ENCODE data around the gene SYNJ2BP. TPM values are rescaled to one million over a fixed set of nuclear protein-coding genes. Genes with fewer than 3 reads are reported as not detected.

Gene SYNJ2BP
- total RNA-seq, 2 experiments from 2014 or later, result 6.2 to 9.2 TPM

GRCh38 chr14:70380824-70381223 is 36.1 kb downstream of the SYNJ2BP start:
- Histone ChIP-seq H3K4me1 (ENCODE audit: insufficient read depth, low read length, poor library complexity, severe bottlenecking) (no peaks in the 10 kb centered on the region), H3K79me2 (ENCODE audit: insufficient read depth, low read depth, low read length) (no peaks in the 10 kb centered on the region), H4K20me1 (ENCODE audit: insufficient read depth, low read length) (no peaks in the 10 kb centered on the region), H3K4me3 (ENCODE audit: low read depth, low read length, poor library complexity, severe bottlenecking) (no peak overlapping the region), H3K4me2 (ENCODE audit: low read length) (no peak overlapping the region), H3K9me3 (ENCODE audit: low read length) (no peaks in the 10 kb centered on the region), H2AFZ (ENCODE audit: low read length) (no peak overlapping the region), H3K27ac (ENCODE audit: low read depth, low read length, poor library complexity, severe bottlenecking) (no peak overlapping the region), H3K9me2 (ENCODE audit: insufficient read depth, low read length) (no peaks in the 10 kb centered on the region), H3K36me3 (ENCODE audit: insufficient read depth, low read length) (0 out of 2 replicates have a peak, but pooled peaks cover 3% of the 10 kb centered on the region)
- DNase-seq (ENCODE audit: low spot score), result no peak
- BruUV-seq (replicated peaks), result no TSS peak
- ChIA-PET POLR2A (no interaction called here), CTCF (ENCODE audit: unreplicated experiment) (no interaction called here)
- intact Hi-C loops (cut with micrococcal nuclease; ENCODE audit: unreplicated experiment), result no loop called here
- TF ChIP-seq CTCF (conservative IDR thresholded peaks at IDR 0.05; ENCODE audit: low read length), result no peak
- TF ChIP-seq EZH2phosphoT487 (IDR thresholded peaks at IDR 0.05; ENCODE audit: borderline replicate concordance, low read depth, low read length), result no peak

GRCh38 chr14:70378696-70379095 is 38.2 kb downstream of the SYNJ2BP start:
- CTCF ChIA-PET (ENCODE audit: unreplicated experiment), result no interaction called here
- intact Hi-C loops (cut with micrococcal nuclease; ENCODE audit: unreplicated experiment), result no loop called here
- H3K79me2 ChIP-seq (ENCODE audit: insufficient read depth, low read depth, low read length), result no peaks in the 10 kb centered on the region
- H3K4me1 ChIP-seq (ENCODE audit: insufficient read depth, low read length, poor library complexity, severe bottlenecking), result no peaks in the 10 kb centered on the region
- no peak overlapping the region for H3K4me3 ChIP-seq (ENCODE audit: low read depth, low read length, poor library complexity, severe bottlenecking)
- no peak for DNase-seq (ENCODE audit: low spot score)
- H3K9me2 ChIP-seq (ENCODE audit: insufficient read depth, low read length), result no peaks in the 10 kb centered on the region
- POLR2A ChIA-PET, result interaction anchor here (1.7 kb wide), 1 partner anchor 16 kb away, joined by 7 read pairs; no protein-coding TSS in a partner anchor
- no peak for TF ChIP-seq CTCF (conservative IDR thresholded peaks at IDR 0.05; ENCODE audit: low read length)
- no peak for TF ChIP-seq EZH2phosphoT487 (IDR thresholded peaks at IDR 0.05; ENCODE audit: borderline replicate concordance, low read depth, low read length)
- no peak overlapping the region for H3K27ac ChIP-seq (ENCODE audit: low read depth, low read length, poor library complexity, severe bottlenecking)
- H4K20me1 ChIP-seq (ENCODE audit: insufficient read depth, low read length), result no peaks in the 10 kb centered on the region
- no peak overlapping the region for H3K4me2 ChIP-seq (ENCODE audit: low read length)
- H3K9me3 ChIP-seq (ENCODE audit: low read length), result no peaks in the 10 kb centered on the region
- no TSS peak for BruUV-seq (replicated peaks)
- no peak overlapping the region for H2AFZ ChIP-seq (ENCODE audit: low read length)
- H3K36me3 ChIP-seq (ENCODE audit: insufficient read depth, low read length), result 0 out of 2 replicates have a peak, but pooled peaks cover 3% of the 10 kb centered on the region

Other genes with a start within 250 kb of the SYNJ2BP start
- gene SLC8A3, start 228.1 kb downstream of the SYNJ2BP start, total RNA-seq (2014; rRNA removed; shearing (Covaris generic)), result not detected in 2 replicates
- not detected in 2 replicates for gene SLC8A3, start 228.1 kb downstream of the SYNJ2BP start, total RNA-seq (2022)
- 8.2 and 10.3 TPM in 2 replicates for gene COX16, start 57.4 kb downstream of the SYNJ2BP start, total RNA-seq (2014; rRNA removed; shearing (Covaris generic))
- gene COX16, start 57.4 kb downstream of the SYNJ2BP start, total RNA-seq (2022), result 22.9 and 30.7 TPM in 2 replicates
- gene ADAM21, start 35.1 kb upstream of the SYNJ2BP start, total RNA-seq (2014; rRNA removed; shearing (Covaris generic)), result not detected in 2 replicates
- not detected in 2 replicates for gene ADAM21, start 35.1 kb upstream of the SYNJ2BP start, total RNA-seq (2022)
- 0.05 and 0.88 TPM in 2 replicates for gene ADAM20, start 117.9 kb upstream of the SYNJ2BP start, total RNA-seq (2014; rRNA removed; shearing (Covaris generic))
- gene ADAM20, start 117.9 kb upstream of the SYNJ2BP start, total RNA-seq (2022), result 0.23 and 0.30 TPM in 2 replicates
- gene MED6, start 183.6 kb upstream of the SYNJ2BP start, total RNA-seq (2014; rRNA removed; shearing (Covaris generic)), result 28.4 and 28.8 TPM in 2 replicates
- 57.7 and 59.2 TPM in 2 replicates for gene MED6, start 183.6 kb upstream of the SYNJ2BP start, total RNA-seq (2022)
- 8.1 and 11.0 TPM in 2 replicates for gene TTC9, start 224.8 kb upstream of the SYNJ2BP start, total RNA-seq (2014; rRNA removed; shearing (Covaris generic))
- 13.0 and 14.1 TPM in 2 replicates for gene TTC9, start 224.8 kb upstream of the SYNJ2BP start, total RNA-seq (2022)

All from OCI-LY7 (cell line).